GM23338 (cell line): Measurements from ENCODE around the gene TMEM176B.

Experiments
- CTCF ChIP-seq, 2 experiments: fragments of 200-600 bp in 1 of 2; sonication (generic) in 1 of 2; conservative IDR thresholded peaks; 2 replicates each; pipeline versions ENCODE4 v1.5.1 to v1.6.1; 2016 to 2017; ENCODE audit warnings: antibody characterized with exemption in 2 of 2, low read depth in 2 of 2, mild to moderate bottlenecking in 2 of 2, moderate library complexity in 1 of 2
- EZH2 ChIP-seq: fragments of 200-600 bp; sonication (generic); IDR thresholded peaks from one replicate; pipeline ENCODE4 v1.8.0; 2017; ENCODE audit warnings: antibody characterized with exemption, mild to moderate bottlenecking, low read depth; ENCODE audit not compliant: unreplicated experiment
- POLR2AphosphoS5 ChIP-seq: IDR thresholded peaks from 2 replicates; pipeline ENCODE4 v1.6.1; 2016; ENCODE audit warnings: antibody characterized with exemption, low read depth
- ZNF462 ChIP-seq: fragments of 250-450 bp; sonication (Bioruptor Pico); IDR thresholded peaks from 2 replicates; pipeline ENCODE4 v1.5.0; 2020; ENCODE audit warnings: mild to moderate bottlenecking, moderate library complexity

DNA sequence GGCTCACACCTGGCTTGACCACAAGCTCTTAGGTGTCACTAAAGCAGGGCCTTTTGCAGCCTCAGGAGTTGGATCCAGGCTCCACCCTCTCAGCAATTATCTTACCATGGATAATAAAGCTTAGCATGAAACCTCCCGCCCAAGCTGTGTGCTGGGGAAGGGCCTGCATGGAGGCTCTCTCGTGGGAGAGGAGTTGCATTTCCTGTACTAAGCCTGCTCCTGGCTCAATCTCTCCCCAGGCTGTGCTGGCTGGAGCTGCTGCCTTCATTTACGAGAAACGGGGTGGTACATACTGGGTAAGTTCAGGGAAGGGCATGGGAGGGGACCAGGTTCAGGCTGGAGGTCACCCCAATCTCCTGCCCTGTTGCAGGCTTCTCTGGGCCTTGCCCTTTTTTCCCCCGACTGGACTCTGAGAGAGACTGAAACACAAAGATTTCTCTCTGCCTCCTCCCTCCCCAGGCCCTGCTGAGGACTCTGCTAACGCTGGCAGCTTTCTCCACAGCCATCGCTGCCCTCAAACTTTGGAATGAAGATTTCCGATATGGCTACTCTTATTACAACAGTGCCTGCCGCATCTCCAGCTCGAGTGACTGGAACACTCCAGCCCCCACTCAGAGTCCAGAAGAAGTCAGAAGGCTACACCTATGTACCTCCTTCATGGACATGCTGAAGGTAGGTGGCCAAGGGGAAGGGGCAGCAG, 3.1 kb upstream of the TMEM176B start:
- no peak for TF ChIP-seq CTCF (conservative IDR thresholded peaks at IDR 0.05; ENCODE audit: low read depth in 2 of 2)
- TF ChIP-seq POLR2AphosphoS5 = no peak
- no peak for TF ChIP-seq EZH2
- no peak for TF ChIP-seq ZNF462 (CRISPR knock-in tag)
